WTC11 (cell line): Measurements from ENCODE around the gene TTC17. TPM values are rescaled to one million over a fixed set of nuclear protein-coding genes. Genes with fewer than 3 reads are reported as not detected.

Experiments
- AFF4 ChIP-seq: sonication (generic); formaldehyde crosslinking; IDR thresholded peaks from 2 replicates; pipeline ENCODE4 v1.8.1; 2023; ENCODE audit warnings: mild to moderate bottlenecking, missing genetic modification reagents, borderline replicate concordance
- ATF3 ChIP-seq: sonication (generic); formaldehyde crosslinking; conservative IDR thresholded peaks from 2 replicates; pipeline ENCODE4 v1.8.1; 2022; ENCODE audit warnings: mild to moderate bottlenecking, missing genetic modification reagents
- ESRRA ChIP-seq: sonication (generic); formaldehyde crosslinking; IDR thresholded peaks from 2 replicates; pipeline ENCODE4 v1.8.1; 2022; ENCODE audit warnings: mild to moderate bottlenecking, missing genetic modification reagents, borderline replicate concordance
- GTF2I ChIP-seq: fragments of 250-450 bp; sonication (Bioruptor Pico); conservative IDR thresholded peaks from 2 replicates; pipeline ENCODE4 v1.4.0; 2021; ENCODE audit warnings: mild to moderate bottlenecking
- HMGXB4 ChIP-seq: sonication (generic); formaldehyde crosslinking; IDR thresholded peaks from 2 replicates; pipeline ENCODE4 v1.8.1; 2023; ENCODE audit warnings: mild to moderate bottlenecking, moderate library complexity, missing genetic modification reagents
- JAZF1 ChIP-seq: fragments of 250-450 bp; sonication (Bioruptor Pico); IDR thresholded peaks from 2 replicates; pipeline ENCODE4 v1.9.0; 2021; ENCODE audit warnings: moderate library complexity, mild to moderate bottlenecking, inconsistent platforms
- OVOL2 ChIP-seq: fragments of 250-450 bp; sonication (Bioruptor Pico); IDR thresholded peaks from 2 replicates; pipeline ENCODE4 v1.9.0; 2021; ENCODE audit warnings: mild to moderate bottlenecking, borderline replicate concordance
- RELA ChIP-seq: sonication (generic); formaldehyde crosslinking; IDR thresholded peaks from 2 replicates; pipeline ENCODE4 v1.8.1; 2022; ENCODE audit warnings: missing genetic modification reagents, mild to moderate bottlenecking, borderline replicate concordance
- SMAD3 ChIP-seq: sonication (generic); formaldehyde crosslinking; IDR thresholded peaks from 2 replicates; pipeline ENCODE4 v1.8.0; 2022; ENCODE audit warnings: missing genetic modification reagents, mild to moderate bottlenecking, borderline replicate concordance
- SOX15 ChIP-seq: fragments of 250-450 bp; sonication (Bioruptor Pico); IDR thresholded peaks from 2 replicates; pipeline ENCODE4 v1.9.0; 2021; ENCODE audit warnings: mild to moderate bottlenecking
- SP1 ChIP-seq: sonication (generic); formaldehyde crosslinking; conservative IDR thresholded peaks from 2 replicates; pipeline ENCODE4 v1.8.1; 2022; ENCODE audit warnings: missing genetic modification reagents
- ZNF121 ChIP-seq: sonication (generic); formaldehyde crosslinking; IDR thresholded peaks from 2 replicates; pipeline ENCODE4 v1.8.0; 2023; ENCODE audit warnings: missing genetic modification reagents
- ZNF317 ChIP-seq: sonication (generic); formaldehyde crosslinking; IDR thresholded peaks from 2 replicates; pipeline ENCODE4 v1.8.1; 2023; ENCODE audit warnings: low read depth, mild to moderate bottlenecking, moderate library complexity, missing genetic modification reagents, borderline replicate concordance
- ZNF396 ChIP-seq: fragments of 250-450 bp; sonication (Bioruptor Pico); IDR thresholded peaks from 2 replicates; pipeline ENCODE4 v1.8.0; 2021; ENCODE audit warnings: mild to moderate bottlenecking, moderate library complexity, borderline replicate concordance
- ZNF425 ChIP-seq: fragments of 250-450 bp; sonication (Bioruptor Pico); conservative IDR thresholded peaks from 2 replicates; pipeline ENCODE4 v1.9.0; 2021; ENCODE audit warnings: mild to moderate bottlenecking
- total RNA-seq: library from RNA; stranded (reverse); gene quantifications from 3 replicates; pipeline ENCODE4 v1.2.3, GENCODE V29; 2021
- TF ChIP-seq, protein P1 (sequence below): sonication (generic); formaldehyde crosslinking; IDR thresholded peaks from 2 replicates; pipeline ENCODE4 v1.8.0; 2023; ENCODE audit warnings: mild to moderate bottlenecking, missing genetic modification reagents
- TF ChIP-seq, protein P2 (sequence below): sonication (generic); formaldehyde crosslinking; IDR thresholded peaks from 2 replicates; pipeline ENCODE4 v1.8.0; 2023; ENCODE audit warnings: missing genetic modification reagents
- TF ChIP-seq, protein P3 (sequence below): sonication (generic); formaldehyde crosslinking; IDR thresholded peaks from 2 replicates; pipeline ENCODE4 v1.8.0; 2022; ENCODE audit warnings: mild to moderate bottlenecking, missing genetic modification reagents
- TF ChIP-seq, protein P4 (sequence below): sonication (generic); formaldehyde crosslinking; IDR thresholded peaks from 2 replicates; pipeline ENCODE4 v1.8.0; 2022; ENCODE audit warnings: missing genetic modification reagents

TTC17 gene
- total RNA-seq, 1 experiment from 2014 or later = 69.0 TPM

GRCh38 chr11:43358801-43359421 lies at the start of gene TTC17 (continued):
- TF ChIP-seq, protein P1, sequence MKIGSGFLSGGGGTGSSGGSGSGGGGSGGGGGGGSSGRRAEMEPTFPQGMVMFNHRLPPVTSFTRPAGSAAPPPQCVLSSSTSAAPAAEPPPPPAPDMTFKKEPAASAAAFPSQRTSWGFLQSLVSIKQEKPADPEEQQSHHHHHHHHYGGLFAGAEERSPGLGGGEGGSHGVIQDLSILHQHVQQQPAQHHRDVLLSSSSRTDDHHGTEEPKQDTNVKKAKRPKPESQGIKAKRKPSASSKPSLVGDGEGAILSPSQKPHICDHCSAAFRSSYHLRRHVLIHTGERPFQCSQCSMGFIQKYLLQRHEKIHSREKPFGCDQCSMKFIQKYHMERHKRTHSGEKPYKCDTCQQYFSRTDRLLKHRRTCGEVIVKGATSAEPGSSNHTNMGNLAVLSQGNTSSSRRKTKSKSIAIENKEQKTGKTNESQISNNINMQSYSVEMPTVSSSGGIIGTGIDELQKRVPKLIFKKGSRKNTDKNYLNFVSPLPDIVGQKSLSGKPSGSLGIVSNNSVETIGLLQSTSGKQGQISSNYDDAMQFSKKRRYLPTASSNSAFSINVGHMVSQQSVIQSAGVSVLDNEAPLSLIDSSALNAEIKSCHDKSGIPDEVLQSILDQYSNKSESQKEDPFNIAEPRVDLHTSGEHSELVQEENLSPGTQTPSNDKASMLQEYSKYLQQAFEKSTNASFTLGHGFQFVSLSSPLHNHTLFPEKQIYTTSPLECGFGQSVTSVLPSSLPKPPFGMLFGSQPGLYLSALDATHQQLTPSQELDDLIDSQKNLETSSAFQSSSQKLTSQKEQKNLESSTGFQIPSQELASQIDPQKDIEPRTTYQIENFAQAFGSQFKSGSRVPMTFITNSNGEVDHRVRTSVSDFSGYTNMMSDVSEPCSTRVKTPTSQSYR (CRISPR knock-in tag) = no peak; the same call in 1 of the 2 replicates
- no peak for TF ChIP-seq ZNF425 (CRISPR knock-in tag)
- TF ChIP-seq SMAD3 (CRISPR knock-in tag) = 0 out of 2 replicates have a peak, but pooled peaks have one; percentile 29
- TF ChIP-seq RELA (CRISPR knock-in tag) = peak; percentile 68
- no peak for TF ChIP-seq ZNF317
- TF ChIP-seq, protein P2, sequence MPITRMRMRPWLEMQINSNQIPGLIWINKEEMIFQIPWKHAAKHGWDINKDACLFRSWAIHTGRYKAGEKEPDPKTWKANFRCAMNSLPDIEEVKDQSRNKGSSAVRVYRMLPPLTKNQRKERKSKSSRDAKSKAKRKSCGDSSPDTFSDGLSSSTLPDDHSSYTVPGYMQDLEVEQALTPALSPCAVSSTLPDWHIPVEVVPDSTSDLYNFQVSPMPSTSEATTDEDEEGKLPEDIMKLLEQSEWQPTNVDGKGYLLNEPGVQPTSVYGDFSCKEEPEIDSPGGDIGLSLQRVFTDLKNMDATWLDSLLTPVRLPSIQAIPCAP (CRISPR knock-in tag) = no peak
- TF ChIP-seq SP1 = peak; percentile 81
- TF ChIP-seq ZNF121 (CRISPR knock-in tag) = no peak
- no peak for TF ChIP-seq ATF3 (CRISPR knock-in tag)
- TF ChIP-seq, protein P3, sequence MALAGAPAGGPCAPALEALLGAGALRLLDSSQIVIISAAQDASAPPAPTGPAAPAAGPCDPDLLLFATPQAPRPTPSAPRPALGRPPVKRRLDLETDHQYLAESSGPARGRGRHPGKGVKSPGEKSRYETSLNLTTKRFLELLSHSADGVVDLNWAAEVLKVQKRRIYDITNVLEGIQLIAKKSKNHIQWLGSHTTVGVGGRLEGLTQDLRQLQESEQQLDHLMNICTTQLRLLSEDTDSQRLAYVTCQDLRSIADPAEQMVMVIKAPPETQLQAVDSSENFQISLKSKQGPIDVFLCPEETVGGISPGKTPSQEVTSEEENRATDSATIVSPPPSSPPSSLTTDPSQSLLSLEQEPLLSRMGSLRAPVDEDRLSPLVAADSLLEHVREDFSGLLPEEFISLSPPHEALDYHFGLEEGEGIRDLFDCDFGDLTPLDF (CRISPR knock-in tag) = no peak
- TF ChIP-seq OVOL2 (CRISPR knock-in tag) = no peak
- TF ChIP-seq GTF2I = no peak
- no peak for TF ChIP-seq AFF4 (CRISPR knock-in tag)
- 0 out of 2 replicates have a peak, but pooled peaks have one; percentile 32 for TF ChIP-seq ESRRA (CRISPR knock-in tag)
- TF ChIP-seq ZNF396 (CRISPR knock-in tag) = no peak
- TF ChIP-seq JAZF1 (CRISPR knock-in tag) = no peak
- no peak for TF ChIP-seq SOX15 (CRISPR knock-in tag)
- TF ChIP-seq HMGXB4 = peak; percentile 81
- TF ChIP-seq, protein P4, sequence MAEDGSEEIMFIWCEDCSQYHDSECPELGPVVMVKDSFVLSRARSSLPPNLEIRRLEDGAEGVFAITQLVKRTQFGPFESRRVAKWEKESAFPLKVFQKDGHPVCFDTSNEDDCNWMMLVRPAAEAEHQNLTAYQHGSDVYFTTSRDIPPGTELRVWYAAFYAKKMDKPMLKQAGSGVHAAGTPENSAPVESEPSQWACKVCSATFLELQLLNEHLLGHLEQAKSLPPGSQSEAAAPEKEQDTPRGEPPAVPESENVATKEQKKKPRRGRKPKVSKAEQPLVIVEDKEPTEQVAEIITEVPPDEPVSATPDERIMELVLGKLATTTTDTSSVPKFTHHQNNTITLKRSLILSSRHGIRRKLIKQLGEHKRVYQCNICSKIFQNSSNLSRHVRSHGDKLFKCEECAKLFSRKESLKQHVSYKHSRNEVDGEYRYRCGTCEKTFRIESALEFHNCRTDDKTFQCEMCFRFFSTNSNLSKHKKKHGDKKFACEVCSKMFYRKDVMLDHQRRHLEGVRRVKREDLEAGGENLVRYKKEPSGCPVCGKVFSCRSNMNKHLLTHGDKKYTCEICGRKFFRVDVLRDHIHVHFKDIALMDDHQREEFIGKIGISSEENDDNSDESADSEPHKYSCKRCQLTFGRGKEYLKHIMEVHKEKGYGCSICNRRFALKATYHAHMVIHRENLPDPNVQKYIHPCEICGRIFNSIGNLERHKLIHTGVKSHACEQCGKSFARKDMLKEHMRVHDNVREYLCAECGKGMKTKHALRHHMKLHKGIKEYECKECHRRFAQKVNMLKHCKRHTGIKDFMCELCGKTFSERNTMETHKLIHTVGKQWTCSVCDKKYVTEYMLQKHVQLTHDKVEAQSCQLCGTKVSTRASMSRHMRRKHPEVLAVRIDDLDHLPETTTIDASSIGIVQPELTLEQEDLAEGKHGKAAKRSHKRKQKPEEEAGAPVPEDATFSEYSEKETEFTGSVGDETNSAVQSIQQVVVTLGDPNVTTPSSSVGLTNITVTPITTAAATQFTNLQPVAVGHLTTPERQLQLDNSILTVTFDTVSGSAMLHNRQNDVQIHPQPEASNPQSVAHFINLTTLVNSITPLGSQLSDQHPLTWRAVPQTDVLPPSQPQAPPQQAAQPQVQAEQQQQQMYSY (CRISPR knock-in tag) = no peak; the same call in 1 of the 2 replicates
